RWPE2 (cell line): ENCODE data around the gene SHH.

ENCODE experiments used
- ATAC-seq: fragments of 200-7000 bp; cut with Tn5 transposase; 3 replicates; pipeline ENCODE4 v1.9.1; 2021; ENCODE audit warnings: low read depth
- DNase-seq: peaks from one replicate; pipeline ENCODE4 v3.0.0-alpha.2; 2020; ENCODE audit warnings: low spot score
- H3K27ac ChIP-seq: fragments of 450-650 bp; 2 replicates; pipeline ENCODE4 v1.5.1; 2017; ENCODE audit warnings: mild to moderate bottlenecking; ENCODE audit not compliant: poor library complexity, severe bottlenecking
- H3K27me3 ChIP-seq: fragments of 250-450 bp; sonication (Bioruptor Pico); 2 replicates; pipeline ENCODE4 v1.5.1; 2021; ENCODE audit warnings: mild to moderate bottlenecking, moderate library complexity; ENCODE audit not compliant: insufficient read depth, poor library complexity, severe bottlenecking
- H3K36me3 ChIP-seq: fragments of 250-450 bp; sonication (Bioruptor Pico); 2 replicates; pipeline ENCODE4 v1.5.1; 2020; ENCODE audit warnings: low read depth, mild to moderate bottlenecking, moderate library complexity
- H3K4me1 ChIP-seq: fragments of 250-450 bp; sonication (Bioruptor Pico); 2 replicates; pipeline ENCODE4 v1.5.1; 2021; ENCODE audit warnings: mild to moderate bottlenecking, moderate library complexity; ENCODE audit not compliant: insufficient read depth, poor library complexity, severe bottlenecking
- H3K4me3 ChIP-seq: fragments of 250-450 bp; sonication (Bioruptor Pico); 2 replicates; pipeline ENCODE4 v1.5.1; 2021; ENCODE audit warnings: mild to moderate bottlenecking, moderate library complexity; ENCODE audit not compliant: severe bottlenecking
- H3K9me3 ChIP-seq: fragments of 250-450 bp; sonication (Bioruptor Pico); 2 replicates; pipeline ENCODE4 v1.5.1; 2021; ENCODE audit warnings: mild to moderate bottlenecking, moderate library complexity; ENCODE audit not compliant: severe bottlenecking
- TF ChIP-seq, protein P1 (sequence below): fragments of 450-650 bp; IDR thresholded peaks from one replicate; pipeline ENCODE4 v1.5.1; 2017; ENCODE audit warnings: mild to moderate bottlenecking, moderate library complexity; ENCODE audit not compliant: poor library complexity, severe bottlenecking

SHH gene

DNA sequence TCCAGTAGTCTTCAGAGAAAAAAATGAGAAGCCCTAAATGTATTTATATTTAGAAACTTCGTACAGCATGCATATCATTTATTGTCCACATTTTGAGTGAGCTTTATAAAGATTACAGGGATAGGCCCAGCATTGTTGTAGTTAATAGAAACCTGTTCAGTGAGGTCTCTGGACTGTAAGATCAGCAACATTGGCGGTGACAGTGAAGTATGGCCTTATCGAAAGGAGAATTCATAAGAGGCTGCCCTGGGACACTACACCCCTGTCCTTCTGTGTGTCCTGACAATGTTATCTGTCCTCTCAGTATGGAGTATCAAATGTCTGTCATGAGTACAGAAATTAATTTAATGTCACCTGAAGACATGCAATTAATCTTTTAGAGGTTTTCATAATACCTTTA is 57.2 kb downstream of the SHH start:
- DNase-seq (no peak), ATAC-seq (no peak)
- no peaks in the 10 kb centered on the region for H3K9me3 ChIP-seq
- H3K4me3 ChIP-seq, result no peak overlapping the region
- TF ChIP-seq, protein P1, sequence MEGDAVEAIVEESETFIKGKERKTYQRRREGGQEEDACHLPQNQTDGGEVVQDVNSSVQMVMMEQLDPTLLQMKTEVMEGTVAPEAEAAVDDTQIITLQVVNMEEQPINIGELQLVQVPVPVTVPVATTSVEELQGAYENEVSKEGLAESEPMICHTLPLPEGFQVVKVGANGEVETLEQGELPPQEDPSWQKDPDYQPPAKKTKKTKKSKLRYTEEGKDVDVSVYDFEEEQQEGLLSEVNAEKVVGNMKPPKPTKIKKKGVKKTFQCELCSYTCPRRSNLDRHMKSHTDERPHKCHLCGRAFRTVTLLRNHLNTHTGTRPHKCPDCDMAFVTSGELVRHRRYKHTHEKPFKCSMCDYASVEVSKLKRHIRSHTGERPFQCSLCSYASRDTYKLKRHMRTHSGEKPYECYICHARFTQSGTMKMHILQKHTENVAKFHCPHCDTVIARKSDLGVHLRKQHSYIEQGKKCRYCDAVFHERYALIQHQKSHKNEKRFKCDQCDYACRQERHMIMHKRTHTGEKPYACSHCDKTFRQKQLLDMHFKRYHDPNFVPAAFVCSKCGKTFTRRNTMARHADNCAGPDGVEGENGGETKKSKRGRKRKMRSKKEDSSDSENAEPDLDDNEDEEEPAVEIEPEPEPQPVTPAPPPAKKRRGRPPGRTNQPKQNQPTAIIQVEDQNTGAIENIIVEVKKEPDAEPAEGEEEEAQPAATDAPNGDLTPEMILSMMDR, result no peak
- H3K27me3 ChIP-seq, result no peaks in the 10 kb centered on the region
- H3K36me3 ChIP-seq, result peaks cover 11% of the 10 kb centered on the region; the same call in 1 of the 2 replicates
- H3K27ac ChIP-seq, result no peak overlapping the region
- no peaks in the 10 kb centered on the region for H3K4me1 ChIP-seq

DNA sequence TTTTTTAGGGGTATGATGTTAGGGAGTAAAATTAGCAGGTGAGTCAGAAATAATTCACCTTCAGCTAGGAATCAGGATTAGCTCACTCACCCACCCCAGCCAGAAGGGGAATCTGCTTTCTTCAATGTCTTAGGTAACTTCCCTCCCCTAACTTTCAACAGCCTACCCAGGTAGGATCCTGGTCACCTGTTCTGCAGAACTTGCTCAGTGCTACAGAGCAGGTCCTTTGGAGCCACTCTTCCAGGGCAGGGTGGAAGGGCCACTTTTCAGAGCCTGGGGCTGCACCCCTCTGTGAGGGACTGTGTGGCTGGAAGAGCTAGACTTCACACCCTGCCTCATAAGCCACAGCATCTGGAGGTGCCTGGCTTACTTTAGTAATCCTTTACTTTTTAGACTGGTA is 58.1 kb downstream of the SHH start:
- Histone ChIP-seq H3K9me3 (no peaks in the 10 kb centered on the region), H3K27me3 (no peaks in the 10 kb centered on the region), H3K36me3 (peaks cover 11% of the 10 kb centered on the region; the same call in 1 of the 2 replicates), H3K4me3 (no peak overlapping the region), H3K27ac (no peak overlapping the region), H3K4me1 (no peaks in the 10 kb centered on the region)
- ATAC-seq (0 out of 3 replicates have a peak, but pooled peaks have one; percentile 25), DNase-seq (no peak)
- TF ChIP-seq, protein P1, result no peak

DNA sequence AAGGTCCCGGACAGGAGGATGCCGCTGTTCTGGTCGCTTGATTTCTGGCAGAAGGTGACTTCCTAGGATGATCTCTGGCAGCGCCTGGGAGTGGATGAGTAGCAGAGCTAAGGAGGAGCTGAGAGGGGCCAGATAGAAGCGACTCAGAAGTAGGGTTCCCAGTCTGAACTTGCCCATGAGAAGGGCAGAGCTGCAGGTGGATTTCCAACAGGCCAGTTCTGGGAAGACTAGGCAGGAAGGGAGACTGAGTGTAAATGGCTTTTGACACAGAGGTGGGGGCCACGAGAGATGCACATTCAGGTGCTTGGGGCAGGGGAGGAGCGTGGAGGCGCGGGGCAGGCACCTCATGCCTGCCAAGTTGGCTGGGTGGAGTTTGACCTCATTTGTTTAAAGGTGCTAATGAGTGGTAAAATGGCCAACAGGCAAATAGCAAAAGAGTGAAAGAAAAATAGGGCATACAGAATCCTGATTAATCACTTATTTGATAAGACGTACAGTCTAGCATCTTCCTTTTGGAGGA is 58.8 kb downstream of the SHH start:
- TF ChIP-seq, protein P1, result no peak
- ATAC-seq (peak; percentile 57; the same call in 2 of the 3 replicates), DNase-seq (no peak)
- Histone ChIP-seq H3K36me3 (peaks cover 11% of the 10 kb centered on the region; the same call in 1 of the 2 replicates), H3K4me1 (no peaks in the 10 kb centered on the region), H3K9me3 (no peaks in the 10 kb centered on the region), H3K4me3 (no peak overlapping the region), H3K27ac (no peak overlapping the region), H3K27me3 (no peaks in the 10 kb centered on the region)

DNA sequence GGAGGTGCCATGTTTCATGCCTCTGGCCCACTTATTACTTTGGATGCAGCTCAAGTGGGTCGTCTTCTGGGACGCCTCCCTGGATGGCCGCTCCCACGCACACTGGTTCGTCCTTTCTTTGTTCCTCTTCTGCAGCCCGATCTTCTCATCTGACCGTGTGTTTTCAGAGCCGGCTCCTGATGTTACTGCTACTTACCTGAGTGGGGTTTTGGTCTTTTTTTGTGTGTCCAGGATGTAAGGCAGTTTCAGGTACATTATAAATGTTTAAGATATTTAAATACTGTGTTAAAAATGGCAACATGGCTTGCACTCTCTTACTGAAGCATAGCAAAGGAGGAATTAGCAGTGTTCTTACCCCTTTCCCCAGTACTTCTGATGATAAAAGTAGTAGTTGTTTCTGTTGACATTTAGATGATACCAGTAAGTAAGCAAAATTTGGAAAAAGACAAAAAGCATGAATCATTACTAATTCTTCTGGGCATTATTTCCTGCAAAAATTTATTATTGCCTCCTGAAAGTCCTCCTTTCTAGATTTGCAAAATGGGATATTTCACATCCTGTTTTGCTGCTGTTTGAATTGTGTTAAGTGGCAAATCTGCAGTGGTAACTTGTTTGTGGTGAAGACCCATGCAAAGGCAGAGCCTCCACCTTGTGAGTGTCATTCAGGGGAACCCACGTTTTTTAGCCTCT is 59.4 kb downstream of the SHH start:
- ATAC-seq (no peak), DNase-seq (no peak)
- TF ChIP-seq, protein P1, result no peak
- Histone ChIP-seq H3K9me3 (no peaks in the 10 kb centered on the region), H3K36me3 (peaks cover 15% of the 10 kb centered on the region), H3K4me1 (no peaks in the 10 kb centered on the region), H3K27me3 (no peaks in the 10 kb centered on the region), H3K27ac (no peak overlapping the region), H3K4me3 (no peak overlapping the region)

DNA sequence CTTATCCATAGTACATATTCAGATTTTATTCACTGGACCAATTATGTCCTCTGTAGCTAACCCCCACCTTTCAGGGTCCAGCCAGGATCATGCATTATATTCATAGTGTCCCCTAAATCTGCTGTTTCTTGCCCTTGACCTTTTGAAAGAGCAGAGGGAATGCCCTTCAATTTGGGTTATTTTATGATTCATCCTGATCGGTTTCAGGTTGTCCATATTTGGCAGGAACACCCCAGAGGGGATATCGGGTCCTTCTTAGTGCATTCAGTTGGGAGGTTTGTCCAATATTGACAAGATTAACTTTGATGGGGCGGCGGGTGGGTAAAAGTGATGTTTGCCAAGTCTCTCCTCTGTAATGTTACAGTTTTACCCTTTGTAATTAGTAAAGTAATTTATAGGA is 60.9 kb downstream of the SHH start:
- TF ChIP-seq, protein P1, result no peak
- H3K27ac ChIP-seq, result no peak overlapping the region
- DNase-seq (no peak), ATAC-seq (no peak)
- H3K4me1 ChIP-seq, result no peaks in the 10 kb centered on the region
- peaks cover 22% of the 10 kb centered on the region for H3K36me3 ChIP-seq
- H3K4me3 ChIP-seq, result no peak overlapping the region
- H3K27me3 ChIP-seq, result no peaks in the 10 kb centered on the region
- no peaks in the 10 kb centered on the region for H3K9me3 ChIP-seq
